Measurements from ENCODE around the gene CCR5.
A peak's percentile ranks its signal among the peaks of the same experiment; 100 is the strongest.

Gene CCR5

DNA sequence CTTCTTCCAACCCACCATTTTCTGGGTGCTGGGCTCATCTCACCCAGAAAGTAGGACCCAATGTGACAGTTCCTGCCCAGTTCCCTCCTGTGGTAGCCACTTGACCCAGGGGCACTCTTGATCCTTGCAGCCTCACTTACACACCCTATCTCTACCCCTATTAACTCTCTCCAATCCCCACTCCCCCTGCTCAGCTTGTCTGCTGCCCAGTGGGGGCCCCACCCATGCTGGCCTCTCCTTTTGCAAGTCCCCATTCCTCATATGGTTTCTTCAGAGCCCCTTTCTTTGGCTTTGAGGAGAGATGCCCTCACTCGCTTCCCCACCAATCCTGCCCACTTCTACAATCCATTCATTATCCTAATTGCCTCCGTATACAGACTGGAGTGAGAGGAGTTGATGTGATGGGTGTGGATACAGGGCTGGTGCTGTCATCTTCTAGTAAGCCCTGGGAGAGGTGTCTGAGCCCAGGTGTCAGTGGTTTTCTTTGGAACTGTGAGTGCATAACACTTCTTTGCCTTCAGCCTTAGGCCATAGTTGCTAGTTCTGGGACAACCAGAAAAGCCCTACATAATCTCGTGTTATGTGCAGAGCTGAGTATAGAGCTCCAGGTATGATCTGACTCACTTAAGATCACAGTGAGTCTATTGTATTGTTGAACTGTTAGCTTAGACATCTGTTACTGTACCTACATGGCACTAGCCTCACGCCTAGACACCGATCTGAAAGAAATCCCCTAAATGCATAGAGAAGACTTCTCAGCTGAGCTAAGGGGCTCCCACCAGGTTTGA lies 4.8 kb upstream of the CCR5 start (continued):
- no peak for TF ChIP-seq ZNF416 (tag by site-specific recombination; IDR thresholded peaks at IDR 0.05)
- TF ChIP-seq, protein P1, sequence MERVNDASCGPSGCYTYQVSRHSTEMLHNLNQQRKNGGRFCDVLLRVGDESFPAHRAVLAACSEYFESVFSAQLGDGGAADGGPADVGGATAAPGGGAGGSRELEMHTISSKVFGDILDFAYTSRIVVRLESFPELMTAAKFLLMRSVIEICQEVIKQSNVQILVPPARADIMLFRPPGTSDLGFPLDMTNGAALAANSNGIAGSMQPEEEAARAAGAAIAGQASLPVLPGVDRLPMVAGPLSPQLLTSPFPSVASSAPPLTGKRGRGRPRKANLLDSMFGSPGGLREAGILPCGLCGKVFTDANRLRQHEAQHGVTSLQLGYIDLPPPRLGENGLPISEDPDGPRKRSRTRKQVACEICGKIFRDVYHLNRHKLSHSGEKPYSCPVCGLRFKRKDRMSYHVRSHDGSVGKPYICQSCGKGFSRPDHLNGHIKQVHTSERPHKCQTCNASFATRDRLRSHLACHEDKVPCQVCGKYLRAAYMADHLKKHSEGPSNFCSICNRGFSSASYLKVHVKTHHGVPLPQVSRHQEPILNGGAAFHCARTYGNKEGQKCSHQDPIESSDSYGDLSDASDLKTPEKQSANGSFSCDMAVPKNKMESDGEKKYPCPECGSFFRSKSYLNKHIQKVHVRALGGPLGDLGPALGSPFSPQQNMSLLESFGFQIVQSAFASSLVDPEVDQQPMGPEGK (tag by site-specific recombination; IDR thresholded peaks at IDR 0.05): no peak

DNA sequence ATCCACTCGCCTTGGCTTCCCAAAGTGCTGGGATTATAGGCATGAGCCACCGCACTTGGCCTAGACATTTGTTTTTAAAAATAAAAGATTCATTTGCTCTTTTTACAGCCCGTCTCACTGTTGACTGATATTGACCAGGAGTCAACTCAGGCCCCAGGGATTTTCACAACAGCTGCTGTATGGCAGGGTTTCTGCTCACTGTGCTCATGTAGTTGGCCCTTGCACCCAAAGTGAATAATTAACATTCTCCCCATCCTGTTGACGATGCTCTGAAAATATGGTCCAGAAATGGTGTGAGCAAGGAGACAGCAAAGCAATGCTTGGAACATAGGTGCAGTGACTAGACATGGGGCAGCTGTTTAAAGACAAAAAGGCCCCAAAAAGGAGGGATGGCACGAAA lies 2.9 kb upstream of the CCR5 start:
- TF ChIP-seq ZNF140 (tag by site-specific recombination; IDR thresholded peaks at IDR 0.05): no peak
- POLR2A ChIA-PET: no interaction called here
- H3K4me3 ChIP-seq (ENCODE audit: low read depth, low read length): no peak overlapping the region
- H3K27ac ChIP-seq (ENCODE audit: extremely low read depth, low read depth, low read length): no peak overlapping the region
- H3K36me3 ChIP-seq (ENCODE audit: control insufficient read depth in 2 of 2, insufficient read depth in 1 of 2, low read length in 2 of 2): no peaks in the 10 kb centered on the region
- H3K4me1 ChIP-seq (ENCODE audit: control insufficient read depth, insufficient read depth, low read length): no peaks in the 10 kb centered on the region
- no peaks in the 10 kb centered on the region for H3K9me3 ChIP-seq (ENCODE audit: control insufficient read depth, insufficient read depth, low read depth, low read length)
- CTCF ChIA-PET: interaction anchor here (0.6 to 0.9 kb wide), 4 partner anchors 88 to 1158 kb away, joined by 3 to 4 read pairs (median 3); no protein-coding TSS in a partner anchor

DNA sequence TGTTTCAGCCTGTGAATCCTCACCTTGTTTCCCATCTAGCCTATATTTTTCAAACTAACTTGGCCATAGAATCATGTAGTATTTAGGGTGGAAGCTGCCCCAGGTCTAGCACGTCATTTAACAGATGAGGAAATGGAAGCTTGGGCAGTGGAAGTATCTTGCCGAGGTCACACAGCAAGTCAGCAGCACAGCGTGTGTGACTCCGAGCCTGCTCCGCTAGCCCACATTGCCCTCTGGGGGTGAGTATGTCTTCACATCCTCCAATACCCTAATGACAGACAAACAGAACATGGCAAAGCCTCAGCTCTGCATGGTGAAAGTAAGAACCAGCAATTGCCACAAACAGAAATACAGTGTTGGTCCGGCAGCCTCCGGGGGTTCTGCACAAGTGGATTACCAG lies 2.2 kb upstream of the CCR5 start:
- no peak overlapping the region for H3K4me3 ChIP-seq (ENCODE audit: low read depth, low read length)
- H3K36me3 ChIP-seq (ENCODE audit: control insufficient read depth in 2 of 2, insufficient read depth in 1 of 2, low read length in 2 of 2): no peaks in the 10 kb centered on the region
- ChIA-PET CTCF (interaction anchor here (0.8 to 4.6 kb wide), 9 partner anchors 10 to 290 kb away, joined by 3 to 21 read pairs (median 4); partner anchors contain the start of gene CCR2), POLR2A (no interaction called here)
- H3K27ac ChIP-seq (ENCODE audit: extremely low read depth, low read depth, low read length): no peak overlapping the region
- H3K9me3 ChIP-seq (ENCODE audit: control insufficient read depth, insufficient read depth, low read depth, low read length): no peaks in the 10 kb centered on the region
- H3K4me1 ChIP-seq (ENCODE audit: control insufficient read depth, insufficient read depth, low read length): no peaks in the 10 kb centered on the region
- TF ChIP-seq ZFP69B (tag by site-specific recombination; IDR thresholded peaks at IDR 0.05): no peak
- TF ChIP-seq ZNF521 (tag by site-specific recombination; IDR thresholded peaks at IDR 0.05): no peak
- TF ChIP-seq, protein P2, sequence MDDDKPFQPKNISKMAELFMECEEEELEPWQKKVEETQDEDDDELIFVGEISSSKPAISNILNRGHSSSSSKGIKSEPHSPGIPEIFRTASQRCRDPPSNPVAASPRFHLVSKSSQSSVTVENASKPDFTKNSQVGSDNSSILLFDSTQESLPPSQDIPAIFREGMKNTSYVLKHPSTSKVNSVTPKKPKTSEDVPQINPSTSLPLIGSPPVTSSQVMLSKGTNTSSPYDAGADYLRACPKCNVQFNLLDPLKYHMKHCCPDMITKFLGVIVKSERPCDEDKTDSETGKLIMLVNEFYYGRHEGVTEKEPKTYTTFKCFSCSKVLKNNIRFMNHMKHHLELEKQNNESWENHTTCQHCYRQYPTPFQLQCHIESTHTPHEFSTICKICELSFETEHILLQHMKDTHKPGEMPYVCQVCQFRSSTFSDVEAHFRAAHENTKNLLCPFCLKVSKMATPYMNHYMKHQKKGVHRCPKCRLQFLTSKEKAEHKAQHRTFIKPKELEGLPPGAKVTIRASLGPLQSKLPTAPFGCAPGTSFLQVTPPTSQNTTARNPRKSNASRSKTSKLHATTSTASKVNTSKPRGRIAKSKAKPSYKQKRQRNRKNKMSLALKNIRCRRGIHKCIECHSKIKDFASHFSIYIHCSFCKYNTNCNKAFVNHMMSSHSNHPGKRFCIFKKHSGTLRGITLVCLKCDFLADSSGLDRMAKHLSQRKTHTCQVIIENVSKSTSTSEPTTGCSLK (tag by site-specific recombination; IDR thresholded peaks at IDR 0.05): no peak
- 0 out of 2 replicates have a peak, but pooled peaks have one; percentile 17 for TF ChIP-seq CTCF (tag by site-specific recombination; IDR thresholded peaks at IDR 0.05)
- TF ChIP-seq, protein P3, sequence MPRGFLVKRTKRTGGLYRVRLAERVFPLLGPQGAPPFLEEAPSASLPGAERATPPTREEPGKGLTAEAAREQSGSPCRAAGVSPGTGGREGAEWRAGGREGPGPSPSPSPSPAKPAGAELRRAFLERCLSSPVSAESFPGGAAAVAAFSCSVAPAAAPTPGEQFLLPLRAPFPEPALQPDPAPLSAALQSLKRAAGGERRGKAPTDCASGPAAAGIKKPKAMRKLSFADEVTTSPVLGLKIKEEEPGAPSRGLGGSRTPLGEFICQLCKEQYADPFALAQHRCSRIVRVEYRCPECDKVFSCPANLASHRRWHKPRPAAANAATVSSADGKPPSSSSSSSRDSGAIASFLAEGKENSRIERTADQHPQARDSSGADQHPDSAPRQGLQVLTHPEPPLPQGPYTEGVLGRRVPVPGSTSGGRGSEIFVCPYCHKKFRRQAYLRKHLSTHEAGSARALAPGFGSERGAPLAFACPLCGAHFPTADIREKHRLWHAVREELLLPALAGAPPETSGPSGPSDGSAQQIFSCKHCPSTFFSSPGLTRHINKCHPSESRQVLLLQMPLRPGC (tag by site-specific recombination; IDR thresholded peaks at IDR 0.05): no peak

DNA sequence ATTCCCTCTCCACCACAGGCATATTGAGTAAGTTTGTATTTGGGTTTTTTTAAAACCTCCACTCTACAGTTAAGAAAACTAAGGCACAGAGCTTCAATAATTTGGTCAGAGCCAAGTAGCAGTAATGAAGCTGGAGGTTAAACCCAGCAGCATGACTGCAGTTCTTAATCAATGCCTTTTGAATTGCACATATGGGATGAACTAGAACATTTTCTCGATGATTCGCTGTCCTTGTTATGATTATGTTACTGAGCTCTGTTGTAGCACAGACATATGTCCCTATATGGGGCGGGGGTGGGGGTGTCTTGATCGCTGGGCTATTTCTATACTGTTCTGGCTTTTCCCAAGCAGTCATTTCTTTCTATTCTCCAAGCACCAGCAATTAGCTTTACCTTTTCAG lies 1.6 kb upstream of the CCR5 start:
- CTCF ChIA-PET: interaction anchor here (0.9 to 4.6 kb wide), 7 partner anchors 9 to 430 kb away, joined by 3 to 21 read pairs (median 4); partner anchors contain the start of gene CCR2
- Histone ChIP-seq H3K27ac (ENCODE audit: extremely low read depth, low read depth, low read length) (no peak overlapping the region), H3K4me1 (ENCODE audit: control insufficient read depth, insufficient read depth, low read length) (no peaks in the 10 kb centered on the region), H3K36me3 (ENCODE audit: control insufficient read depth in 2 of 2, insufficient read depth in 1 of 2, low read length in 2 of 2) (no peaks in the 10 kb centered on the region), H3K9me3 (ENCODE audit: control insufficient read depth, insufficient read depth, low read depth, low read length) (no peaks in the 10 kb centered on the region), H3K4me3 (ENCODE audit: low read depth, low read length) (no peak overlapping the region)
- POLR2A ChIA-PET: no interaction called here
- TF ChIP-seq ZNF155 (tag by site-specific recombination; IDR thresholded peaks at IDR 0.05): no peak
- TF ChIP-seq ZNF677 (tag by site-specific recombination; IDR thresholded peaks at IDR 0.05): no peak
- TF ChIP-seq ZNF391 (tag by site-specific recombination; IDR thresholded peaks at IDR 0.05; ENCODE audit: borderline replicate concordance, low read depth): no peak
- no peak for TF ChIP-seq YY1 (tag by site-specific recombination; IDR thresholded peaks at IDR 0.05)
- TF ChIP-seq, protein P4, sequence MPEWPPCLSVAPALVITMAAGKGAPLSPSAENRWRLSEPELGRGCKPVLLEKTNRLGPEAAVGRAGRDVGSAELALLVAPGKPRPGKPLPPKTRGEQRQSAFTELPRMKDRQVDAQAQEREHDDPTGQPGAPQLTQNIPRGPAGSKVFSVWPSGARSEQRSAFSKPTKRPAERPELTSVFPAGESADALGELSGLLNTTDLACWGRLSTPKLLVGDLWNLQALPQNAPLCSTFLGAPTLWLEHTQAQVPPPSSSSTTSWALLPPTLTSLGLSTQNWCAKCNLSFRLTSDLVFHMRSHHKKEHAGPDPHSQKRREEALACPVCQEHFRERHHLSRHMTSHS (tag by site-specific recombination; IDR thresholded peaks at IDR 0.05): no peak
